Mesothelial cell of epicardium (in vitro differentiated cells): ENCODE data around the gene TEX2. TPM values are rescaled to one million over a fixed set of nuclear protein-coding genes. Genes with fewer than 3 reads are reported as not detected.

Experiments used
- DNase-seq, 2 experiments: peaks; one replicate each; pipeline ENCODE4 v3.0.0; 2021; ENCODE audit warnings: low spot score in 2 of 2; ENCODE audit not compliant: unreplicated experiment in 2 of 2
- H3K27ac Mint-ChIP-seq: 2 replicates; pipeline ENCODE4 v1.8.0; 2021; ENCODE audit warnings: mixed read lengths
- H3K27me3 Mint-ChIP-seq: 2 replicates; pipeline ENCODE4 v1.8.0; 2021; ENCODE audit warnings: low read depth, mixed read lengths
- H3K36me3 Mint-ChIP-seq: 2 replicates; pipeline ENCODE4 v1.8.0; 2021; ENCODE audit warnings: mixed read lengths
- H3K4me1 Mint-ChIP-seq: 2 replicates; pipeline ENCODE4 v1.8.0; 2021; ENCODE audit warnings: mixed read lengths
- H3K4me3 Mint-ChIP-seq: 2 replicates; pipeline ENCODE4 v1.8.0; 2021; ENCODE audit warnings: mild to moderate bottlenecking, moderate library complexity, mixed read lengths
- H3K9me3 Mint-ChIP-seq: 2 replicates; pipeline ENCODE4 v1.8.0; 2021; ENCODE audit warnings: mixed read lengths
- total RNA-seq: library from RNA; stranded (reverse); gene quantifications from 3 replicates; pipeline ENCODE4 v1.2.1, GENCODE V29; 2021
- TF ChIP-seq, protein P1 (sequence below): fragments of 200-600 bp; sonication (generic); IDR thresholded peaks from one replicate; pipeline ENCODE4 v1.5.0; 2021; ENCODE audit warnings: antibody characterized with exemption; ENCODE audit not compliant: unreplicated experiment

TEX2 gene
- total RNA-seq, 1 donor from 2014 or later = 27.1 TPM

DNA sequence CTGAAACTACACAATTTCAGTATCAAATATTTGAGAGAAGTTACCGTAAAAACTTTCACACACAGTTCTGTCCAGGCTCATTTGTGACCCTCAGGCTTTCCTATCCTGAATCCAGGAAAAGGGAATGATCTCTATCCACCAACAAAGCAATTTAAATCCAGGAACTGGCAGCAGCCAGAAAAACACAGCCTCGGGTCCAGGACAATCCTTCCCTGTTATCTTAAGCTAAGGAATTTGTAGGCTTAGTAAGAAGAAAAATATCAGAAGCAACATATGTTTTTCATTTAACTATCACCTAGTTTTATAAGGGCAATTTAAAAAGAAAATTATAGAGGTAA lies 47.1 kb downstream of the TEX2 start:
- DNase-seq = no peak
- Mint-ChIP-seq H3K4me3 (no peak overlapping the region), H3K9me3 (peaks cover 14% of the 10 kb centered on the region), H3K27ac (peak overlapping the region; percentile 95), H3K36me3 (peaks cover 27% of the 10 kb centered on the region), H3K4me1 (peaks cover 52% of the 10 kb centered on the region), H3K27me3 (peaks cover 4% of the 10 kb centered on the region)
- TF ChIP-seq, protein P1, sequence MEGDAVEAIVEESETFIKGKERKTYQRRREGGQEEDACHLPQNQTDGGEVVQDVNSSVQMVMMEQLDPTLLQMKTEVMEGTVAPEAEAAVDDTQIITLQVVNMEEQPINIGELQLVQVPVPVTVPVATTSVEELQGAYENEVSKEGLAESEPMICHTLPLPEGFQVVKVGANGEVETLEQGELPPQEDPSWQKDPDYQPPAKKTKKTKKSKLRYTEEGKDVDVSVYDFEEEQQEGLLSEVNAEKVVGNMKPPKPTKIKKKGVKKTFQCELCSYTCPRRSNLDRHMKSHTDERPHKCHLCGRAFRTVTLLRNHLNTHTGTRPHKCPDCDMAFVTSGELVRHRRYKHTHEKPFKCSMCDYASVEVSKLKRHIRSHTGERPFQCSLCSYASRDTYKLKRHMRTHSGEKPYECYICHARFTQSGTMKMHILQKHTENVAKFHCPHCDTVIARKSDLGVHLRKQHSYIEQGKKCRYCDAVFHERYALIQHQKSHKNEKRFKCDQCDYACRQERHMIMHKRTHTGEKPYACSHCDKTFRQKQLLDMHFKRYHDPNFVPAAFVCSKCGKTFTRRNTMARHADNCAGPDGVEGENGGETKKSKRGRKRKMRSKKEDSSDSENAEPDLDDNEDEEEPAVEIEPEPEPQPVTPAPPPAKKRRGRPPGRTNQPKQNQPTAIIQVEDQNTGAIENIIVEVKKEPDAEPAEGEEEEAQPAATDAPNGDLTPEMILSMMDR = no peak

- Mint-ChIP-seq H3K4me1 (peaks cover 58% of the 10 kb centered on the region), H3K36me3 (peaks cover 20% of the 10 kb centered on the region), H3K4me3 (no peak overlapping the region), H3K27me3 (peaks cover 4% of the 10 kb centered on the region), H3K9me3 (peaks cover 6% of the 10 kb centered on the region), H3K27ac (peak overlapping the region; percentile 95)
- DNase-seq = no peak
- TF ChIP-seq, protein P1 = no peak
Measured at GRCh38 chr17:64214950-64215349, 48.1 kb downstream of the TEX2 start.

DNA sequence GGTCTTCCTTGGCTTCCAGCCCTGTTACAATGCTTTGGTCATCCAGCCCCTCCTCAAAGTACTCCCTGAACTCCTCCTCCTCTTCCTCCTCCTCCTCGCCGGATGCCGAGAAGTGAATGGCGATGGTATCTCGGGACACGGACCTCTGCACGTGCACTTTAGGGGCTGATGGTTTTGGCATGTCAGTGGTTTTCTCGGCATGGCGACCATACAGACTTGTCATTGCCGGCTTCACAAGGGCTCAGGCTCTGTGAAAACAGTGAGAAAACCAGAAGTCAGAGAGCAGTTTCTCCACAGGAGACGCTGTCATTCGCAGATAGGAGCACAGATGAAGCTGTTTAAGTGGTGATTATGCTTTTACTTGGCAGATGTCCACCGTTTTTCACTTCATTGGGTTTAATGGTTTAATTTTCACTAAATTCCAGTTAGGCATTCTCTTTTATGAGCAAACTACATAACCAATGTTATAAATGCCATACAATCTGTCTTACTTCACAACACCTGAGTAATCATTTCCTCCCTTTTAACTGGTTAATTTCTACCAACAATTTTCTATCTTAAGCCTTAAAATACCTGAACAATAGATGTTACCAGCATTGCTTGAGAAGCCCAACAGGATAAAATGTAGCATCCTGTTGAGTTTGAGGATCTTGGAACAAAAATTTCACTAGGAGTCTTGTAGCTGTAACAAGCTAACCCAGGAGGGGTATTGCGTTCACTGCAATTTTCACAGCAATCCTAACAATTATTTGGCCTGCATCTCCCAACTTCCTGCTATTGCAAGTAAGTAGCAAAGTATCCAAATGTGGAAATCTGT lies 48.9 kb downstream of the TEX2 start:
- H3K4me1 Mint-ChIP-seq = peaks cover 66% of the 10 kb centered on the region

GRCh38 chr17:64212122-64212521 lies 50.9 kb downstream of the TEX2 start:
- H3K4me3 Mint-ChIP-seq = no peak overlapping the region
- H3K9me3 Mint-ChIP-seq = no peaks in the 10 kb centered on the region
- TF ChIP-seq, protein P1 = no peak
- DNase-seq = no peak
- peaks cover 15% of the 10 kb centered on the region for H3K36me3 Mint-ChIP-seq
- H3K4me1 Mint-ChIP-seq = peaks cover 57% of the 10 kb centered on the region
- peak overlapping the region; percentile 22 for H3K27ac Mint-ChIP-seq
- peaks cover 4% of the 10 kb centered on the region for H3K27me3 Mint-ChIP-seq

More for the DNA sequence above, 48.9 kb downstream of the TEX2 start:
- DNase-seq = no peak
- peaks cover 4% of the 10 kb centered on the region for H3K27me3 Mint-ChIP-seq
- H3K36me3 Mint-ChIP-seq = peaks cover 15% of the 10 kb centered on the region
- H3K4me3 Mint-ChIP-seq = no peak overlapping the region
- TF ChIP-seq, protein P1 = no peak
- H3K9me3 Mint-ChIP-seq = no peaks in the 10 kb centered on the region
- peak overlapping the region; percentile 57 for H3K27ac Mint-ChIP-seq

DNA sequence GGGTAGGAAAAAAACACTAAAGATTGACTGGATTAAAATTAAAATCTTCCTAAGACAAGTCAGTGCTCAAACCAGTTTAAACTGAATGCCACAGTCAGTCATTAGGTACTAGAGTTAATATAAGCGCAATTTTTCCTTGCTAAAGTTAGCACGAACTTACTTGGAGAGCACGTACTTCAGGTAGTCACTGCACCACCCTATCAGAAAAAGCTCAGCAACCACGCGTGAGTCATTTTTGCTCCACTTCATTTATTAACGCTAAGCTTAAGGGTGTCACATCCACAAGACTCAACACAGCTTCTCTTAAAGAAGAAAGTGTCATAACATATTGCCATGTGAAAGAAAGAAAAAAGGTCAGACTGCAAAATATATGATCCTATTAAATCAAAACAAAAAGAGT lies 53.1 kb downstream of the TEX2 start:
- Mint-ChIP-seq H3K27ac (no peak overlapping the region), H3K4me1 (peaks cover 36% of the 10 kb centered on the region), H3K27me3 (peaks cover 4% of the 10 kb centered on the region), H3K9me3 (no peaks in the 10 kb centered on the region), H3K36me3 (peaks cover 15% of the 10 kb centered on the region), H3K4me3 (no peak overlapping the region)
- no peak for DNase-seq
- TF ChIP-seq, protein P1 = no peak
